Fibroblast of skin of abdomen (primary cell): ENCODE measurements around the gene HOXA11.
A peak's percentile ranks its signal among the peaks of the same experiment; 100 is the strongest.

Experiments
- DNase-seq: peaks from one replicate; pipeline ENCODE4 v3.0.0-alpha.2; 2013

HOXA11 gene

DNA sequence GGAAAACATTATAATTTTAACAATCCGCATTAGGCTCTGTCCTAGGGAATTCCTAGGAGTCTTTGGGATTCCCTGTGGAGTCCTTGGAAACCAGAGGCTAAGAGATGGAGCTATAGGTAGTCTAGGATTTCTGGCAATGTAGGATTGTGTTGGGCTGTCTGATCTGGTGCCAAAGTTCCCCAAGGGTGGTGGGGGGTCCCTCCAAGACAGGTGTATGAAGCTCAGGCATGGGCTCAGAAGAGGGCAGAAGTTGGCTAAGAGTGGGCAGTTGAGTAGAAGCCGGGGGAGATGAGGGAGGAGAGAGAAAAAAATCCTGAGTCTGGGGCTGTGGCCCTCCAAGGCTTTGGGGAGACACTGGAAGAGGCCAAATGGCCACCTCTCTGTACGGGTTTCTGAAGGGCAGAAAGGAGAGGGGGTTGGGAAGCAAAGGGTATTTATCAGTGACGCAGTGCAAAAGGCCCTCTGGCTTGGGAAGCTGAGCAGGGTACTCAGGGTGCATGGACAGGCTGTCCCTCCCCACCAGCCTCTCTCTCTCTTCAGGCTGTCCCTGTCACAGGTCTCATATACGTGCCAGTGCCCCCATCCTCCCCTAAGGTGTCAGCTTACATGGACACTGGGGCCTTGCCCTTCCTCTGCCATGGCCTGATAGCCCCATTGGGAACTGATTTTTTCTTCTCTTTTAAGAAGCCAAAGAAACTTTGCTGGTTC, 38.4 kb downstream of the HOXA11 start:
- DNase-seq = no peak

DNA sequence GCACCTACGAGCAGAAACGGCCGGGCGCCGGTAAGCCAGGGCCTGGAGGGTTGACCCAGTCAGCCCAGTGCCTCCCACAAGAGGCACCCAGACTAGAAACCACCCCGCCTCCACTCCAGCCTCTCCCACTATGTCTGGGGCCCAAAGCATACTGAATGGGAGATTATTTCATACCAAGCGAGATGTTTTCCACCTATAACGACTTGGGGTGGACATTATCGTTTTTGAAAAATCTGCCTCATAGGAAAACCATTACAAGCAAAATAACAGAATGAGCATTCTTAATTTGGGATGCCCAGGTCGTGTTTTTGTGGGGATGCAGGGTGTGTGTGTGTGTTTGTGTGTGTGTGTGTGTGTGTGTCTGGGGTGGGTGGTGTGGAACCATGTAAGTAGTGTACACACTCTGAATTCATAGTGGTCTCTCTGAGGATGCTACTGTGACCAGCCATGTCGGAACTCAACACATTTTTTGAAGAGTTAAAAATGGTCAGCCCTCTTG, 39.1 kb downstream of the HOXA11 start:
- DNase-seq = no peak

DNA sequence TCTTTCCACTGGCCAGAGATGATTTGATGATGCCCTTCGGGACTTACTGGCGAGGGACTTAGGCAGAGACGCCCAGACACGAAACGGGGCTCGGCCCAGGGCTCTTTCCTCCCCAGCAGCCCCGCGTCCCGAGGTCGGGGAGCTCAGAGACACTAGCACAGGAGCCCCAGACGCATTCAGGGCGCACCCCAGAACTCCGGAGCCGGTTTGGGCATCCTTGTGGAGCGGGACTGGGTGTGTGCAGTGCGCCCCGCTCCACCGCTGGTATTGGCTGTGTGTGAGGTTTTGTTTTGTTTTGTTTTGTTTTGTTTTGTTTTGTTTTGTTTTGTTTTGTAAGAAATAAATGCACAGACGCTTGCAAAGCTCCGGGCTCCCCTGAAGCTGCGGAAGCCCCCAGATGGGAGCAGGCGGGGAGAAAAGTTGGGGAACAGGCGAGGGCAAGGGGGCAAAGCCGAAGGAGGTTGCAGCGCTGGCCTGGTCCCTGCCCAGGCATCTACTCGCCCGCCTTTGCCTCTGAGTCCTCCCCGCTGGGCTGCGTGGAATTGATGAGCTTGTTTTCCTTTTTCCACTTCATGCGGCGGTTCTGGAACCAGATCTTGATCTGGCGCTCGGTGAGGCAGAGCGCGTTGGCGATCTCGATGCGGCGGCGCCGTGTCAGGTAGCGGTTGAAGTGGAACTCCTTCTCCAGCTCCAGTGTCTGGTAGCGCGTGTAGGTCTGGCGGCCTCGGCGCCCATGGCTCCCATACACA, 39.7 kb downstream of the HOXA11 start:
- DNase-seq = no peak

DNA sequence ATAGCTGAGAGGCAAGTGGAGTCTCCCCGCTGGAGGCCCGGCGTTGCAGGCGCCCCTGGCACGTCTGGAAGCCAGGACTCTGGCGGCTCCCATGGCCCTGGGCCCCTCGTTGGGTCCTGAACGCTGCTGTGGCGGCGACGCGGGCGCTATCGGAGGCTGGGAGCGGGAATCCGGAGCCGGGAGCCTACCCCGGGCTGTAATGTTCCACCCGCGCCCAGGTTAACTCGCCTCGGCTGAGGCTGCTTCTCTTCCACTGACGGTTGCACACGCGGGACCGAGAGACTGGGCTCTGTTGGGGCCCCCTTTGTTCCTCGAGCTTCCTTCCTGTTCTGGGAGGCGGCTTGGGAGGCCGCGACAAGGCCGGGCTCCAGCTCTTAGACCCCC, 40.3 kb downstream of the HOXA11 start:
- no peak for DNase-seq

DNA sequence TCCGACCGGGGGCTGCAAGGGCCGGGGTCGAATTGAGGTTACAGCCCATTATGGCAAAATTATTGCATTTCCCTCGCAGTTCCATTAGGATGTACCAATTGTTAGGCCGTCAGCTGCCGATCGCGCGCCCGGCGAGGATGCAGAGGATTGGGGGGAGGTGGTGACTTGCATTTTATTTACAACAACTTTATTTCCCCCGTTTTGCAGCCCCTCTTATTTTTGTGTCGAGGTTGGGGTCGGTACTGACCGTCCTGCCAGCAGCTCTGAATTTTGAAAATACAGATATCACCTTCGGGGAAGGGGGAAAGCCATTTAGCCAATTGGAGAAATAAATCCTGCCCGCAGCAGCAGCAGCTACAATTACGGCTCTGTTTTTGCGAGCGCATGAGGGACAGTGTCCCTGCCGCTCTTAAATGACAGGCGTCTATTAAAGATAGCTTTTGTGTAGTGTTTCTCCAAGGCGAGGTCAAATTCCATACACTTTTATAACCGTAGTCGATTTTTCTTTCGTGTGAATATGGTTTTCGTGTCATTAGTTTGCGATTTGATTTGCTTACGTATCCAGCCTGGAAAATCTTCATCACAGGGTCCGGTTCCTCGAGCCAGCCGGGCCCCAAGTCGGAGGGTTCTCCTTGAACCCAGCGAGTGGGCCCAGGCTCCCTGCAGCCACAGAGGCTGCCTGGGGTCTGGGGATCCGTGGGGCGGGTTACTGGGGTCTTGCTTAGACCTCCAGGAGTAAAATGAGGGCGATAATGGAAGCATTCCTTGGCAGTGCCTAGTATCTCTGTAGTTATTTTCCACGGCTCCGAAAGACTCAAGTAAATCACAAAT, 40.9 kb downstream of the HOXA11 start:
- DNase-seq = no peak

DNA sequence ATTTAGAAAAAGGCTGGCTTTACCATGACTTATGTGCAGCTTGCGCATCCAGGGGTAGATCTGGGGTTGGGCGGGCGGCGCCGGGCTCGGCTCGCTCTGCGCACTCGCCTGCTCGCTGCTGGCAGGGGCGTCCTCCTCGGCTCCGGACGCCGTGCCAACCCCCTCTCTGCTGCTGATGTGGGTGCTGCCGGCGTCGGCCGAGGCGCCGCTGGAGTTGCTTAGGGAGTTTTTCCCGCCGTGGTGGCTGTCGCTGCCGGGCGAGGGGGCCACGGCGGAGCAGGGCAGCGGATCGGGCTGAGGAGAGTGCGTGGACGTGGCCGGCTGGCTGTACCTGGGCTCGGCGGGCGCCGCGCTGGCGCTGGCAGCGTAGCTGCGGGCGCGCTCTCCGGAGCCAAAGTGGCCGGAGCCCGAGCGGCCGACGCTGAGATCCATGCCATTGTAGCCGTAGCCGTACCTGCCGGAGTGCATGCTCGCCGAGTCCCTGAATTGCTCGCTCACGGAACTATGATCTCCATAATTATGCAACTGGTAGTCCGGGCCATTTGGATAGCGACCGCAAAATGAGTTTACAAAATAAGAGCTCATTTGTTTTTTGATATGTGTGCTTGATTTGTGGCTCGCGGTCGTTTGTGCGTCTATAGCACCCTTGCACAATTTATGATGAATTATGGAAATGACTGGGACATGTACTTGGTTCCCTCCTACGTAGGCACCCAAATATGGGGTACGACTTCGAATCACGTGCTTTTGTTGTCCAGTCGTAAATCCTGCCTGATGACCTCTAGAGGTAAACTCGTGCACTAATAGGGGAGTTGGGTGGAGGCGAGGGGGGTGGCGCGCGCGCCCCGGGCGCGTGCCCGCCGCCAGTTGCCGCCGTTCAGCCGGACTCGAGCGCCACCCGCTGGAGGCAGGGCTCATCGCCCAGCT, 41.7 kb downstream of the HOXA11 start, which contains the start of gene HOXA5:
Gene HOXA5 (minus strand): TSS at position 659 of the 927 bp plus-strand sequence. CDS start 74 bp downstream, at position 585.
- peak; percentile 91 for DNase-seq

DNA sequence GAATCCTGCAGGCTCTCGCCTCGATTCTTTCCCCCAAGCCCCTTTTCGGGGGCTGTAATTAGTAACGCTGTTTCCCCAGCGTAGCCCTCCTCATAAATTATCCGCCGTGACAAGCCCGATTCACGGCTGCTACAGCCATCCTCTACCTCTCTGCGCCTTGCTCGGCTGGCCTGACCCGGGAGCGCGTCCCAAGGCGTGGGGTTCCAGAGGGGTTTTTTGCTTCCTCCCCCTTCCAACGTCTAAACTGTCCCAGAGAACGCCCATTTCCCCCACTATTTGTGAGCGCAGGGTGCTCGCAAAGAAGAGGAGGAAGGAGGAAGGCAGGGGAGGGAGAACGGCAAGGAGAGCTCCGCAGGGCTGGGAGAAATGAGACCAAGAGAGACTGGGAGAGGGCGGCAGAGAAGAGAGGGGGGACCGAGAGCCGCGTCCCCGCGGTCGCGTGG, 42.4 kb downstream of the HOXA11 start:
- DNase-seq = no peak

DNA sequence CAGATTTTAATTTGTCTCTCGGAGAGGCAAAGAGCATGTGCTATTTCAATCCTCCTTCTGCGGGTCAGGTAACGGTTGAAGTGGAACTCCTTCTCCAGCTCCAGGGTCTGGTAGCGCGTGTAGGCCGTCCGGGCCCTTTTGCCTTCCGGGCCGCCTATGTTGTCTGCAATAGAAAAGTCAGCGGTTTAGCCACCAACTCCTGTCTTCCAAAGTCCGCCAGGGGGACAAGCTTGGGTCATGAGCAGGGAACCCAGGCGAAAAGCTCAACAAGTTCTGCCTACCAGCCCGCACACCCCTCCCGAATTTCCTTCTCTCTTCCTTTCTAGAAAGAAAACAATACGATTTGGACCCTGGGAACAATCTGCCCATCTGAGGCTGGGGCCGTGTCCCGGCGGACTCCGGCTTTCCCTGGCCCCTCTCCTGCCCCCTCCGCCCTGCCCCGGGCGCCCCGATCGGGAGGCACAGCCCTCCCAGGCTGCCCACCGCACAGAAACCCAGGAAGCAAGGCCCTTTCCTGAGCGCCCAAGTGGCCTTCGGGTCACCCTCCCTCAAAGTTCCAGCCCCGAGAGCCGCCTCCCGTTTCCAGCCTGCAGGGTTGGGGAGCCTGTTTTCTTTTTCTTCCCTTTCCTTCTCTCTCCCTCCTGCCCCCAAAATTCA, 43.0 kb downstream of the HOXA11 start:
- no peak for DNase-seq

DNA sequence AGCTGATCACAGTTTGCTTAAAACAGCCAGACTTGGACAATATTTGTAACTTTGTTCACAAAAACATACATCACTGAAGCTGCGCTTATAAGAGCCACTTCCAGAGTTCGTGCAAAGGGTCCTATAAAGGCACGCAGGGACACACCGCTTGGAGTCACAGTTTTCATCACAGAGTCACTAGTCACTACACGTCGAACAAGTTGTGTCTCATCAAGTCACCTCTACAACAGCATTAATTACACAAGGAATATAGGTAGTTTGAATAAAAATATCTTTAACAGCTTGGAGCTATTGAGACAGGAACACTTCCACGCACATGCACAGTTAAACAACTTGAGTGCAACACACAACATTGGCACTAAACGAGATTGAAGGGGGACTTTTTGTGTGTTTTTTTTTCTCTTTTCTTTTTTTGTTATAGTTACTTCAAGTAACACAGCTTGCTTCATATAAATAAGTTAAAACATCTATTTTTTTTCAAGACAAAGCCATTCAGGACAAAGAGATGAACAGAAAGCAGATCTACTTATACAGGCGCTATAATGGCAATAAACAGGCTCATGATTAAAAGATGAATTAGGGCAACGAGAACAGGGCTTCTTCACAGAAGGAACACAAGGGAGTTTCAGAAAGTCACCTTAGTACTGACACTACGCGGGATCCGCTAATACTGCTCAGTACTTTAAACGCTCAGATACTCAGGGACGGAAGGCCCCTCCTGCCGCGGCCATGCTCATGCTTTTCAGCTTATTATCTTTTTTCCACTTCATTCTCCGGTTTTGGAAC, 43.7 kb downstream of the HOXA11 start:
- DNase-seq = no peak

DNA sequence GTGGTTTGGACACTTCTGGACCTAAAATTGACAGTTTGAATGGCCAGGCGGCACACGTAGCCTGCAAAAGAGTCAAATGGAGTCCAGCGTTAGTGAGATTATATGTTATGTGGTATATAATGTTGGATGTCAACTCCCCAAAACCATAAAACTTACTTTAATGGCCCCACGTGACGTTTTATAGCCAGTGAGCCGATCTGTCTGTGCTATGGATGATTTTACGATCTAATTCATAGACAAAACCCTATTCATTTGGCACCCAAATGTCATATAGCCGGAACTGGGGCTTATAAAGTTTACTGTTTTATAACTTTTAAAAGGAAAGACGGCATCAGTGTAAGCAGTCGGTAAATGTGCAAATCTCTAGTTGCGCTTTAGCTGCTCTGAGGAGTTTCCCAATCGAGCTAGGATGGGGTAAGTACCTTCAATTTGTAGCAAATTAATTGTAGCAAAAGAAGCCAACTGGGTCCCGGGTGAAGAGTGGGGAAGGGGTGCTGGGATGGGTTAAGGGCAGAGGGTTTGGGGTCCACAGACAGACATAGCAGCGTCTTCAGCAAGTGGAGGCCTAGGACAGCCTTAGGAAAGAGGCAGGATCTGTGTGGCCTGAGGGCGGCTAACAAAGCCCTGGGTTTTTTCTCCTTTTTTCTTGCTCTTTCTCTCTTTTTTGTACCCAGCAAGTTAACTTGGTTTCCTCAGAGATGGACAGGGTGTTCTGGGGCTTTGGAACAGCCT, 44.7 kb downstream of the HOXA11 start:
- DNase-seq = no peak

DNA sequence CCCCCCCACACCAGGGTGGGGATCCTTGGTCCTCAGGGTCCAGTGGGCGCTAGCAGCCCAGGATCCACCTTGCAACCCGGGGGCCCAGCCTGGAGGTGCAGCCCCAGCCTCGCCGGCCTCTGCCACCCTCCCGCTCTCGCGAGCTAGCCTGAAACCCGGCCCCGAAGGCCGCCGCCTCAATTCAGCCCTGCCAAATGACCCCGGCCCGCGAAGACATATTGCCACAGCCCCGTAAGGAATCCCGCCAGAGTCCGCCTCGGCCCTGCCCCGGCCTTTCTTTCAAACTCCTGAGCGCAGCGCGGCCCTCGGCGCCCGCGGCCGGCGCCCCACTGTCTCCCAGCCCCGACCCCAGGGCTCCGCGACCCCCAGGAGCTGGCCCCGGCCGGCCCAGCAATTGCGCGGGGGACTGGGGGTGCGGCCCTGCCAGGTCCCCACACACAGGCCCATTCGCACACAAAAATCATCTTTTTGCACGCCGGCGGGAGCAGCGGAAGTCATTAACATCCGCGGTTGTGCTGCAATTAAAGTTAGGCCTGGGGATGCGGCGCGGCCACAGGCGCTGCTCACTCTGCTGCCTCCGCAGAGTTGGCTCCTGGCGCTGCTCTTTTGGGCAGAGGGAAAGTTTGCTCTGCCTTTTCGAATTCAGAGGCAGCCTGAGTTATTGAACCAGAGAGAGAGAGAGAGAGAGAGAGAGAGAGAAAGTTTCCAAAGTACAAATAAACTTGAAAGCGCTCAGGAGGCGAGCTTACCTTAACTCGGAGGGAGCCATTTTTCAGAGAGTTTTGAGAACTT, 45.5 kb downstream of the HOXA11 start:
- no peak for DNase-seq

DNA sequence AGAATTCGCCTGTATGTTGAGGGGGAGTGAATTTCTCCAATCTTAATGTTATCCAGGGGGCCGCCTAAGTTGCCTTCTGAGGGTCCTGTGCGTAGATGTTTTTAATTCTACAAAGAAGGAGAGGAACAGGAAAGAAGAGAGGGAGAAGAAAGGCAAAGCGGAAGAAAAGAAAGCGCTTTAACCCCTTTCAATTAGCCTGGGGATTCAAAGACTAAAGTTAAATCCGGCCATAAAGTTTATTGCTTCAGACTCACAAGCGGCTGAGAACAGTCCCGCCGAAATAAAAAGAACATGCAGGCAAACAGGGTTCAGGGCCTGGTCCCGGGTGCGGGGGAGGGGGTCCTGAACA, 46.1 kb downstream of the HOXA11 start:
- DNase-seq = no peak

DNA sequence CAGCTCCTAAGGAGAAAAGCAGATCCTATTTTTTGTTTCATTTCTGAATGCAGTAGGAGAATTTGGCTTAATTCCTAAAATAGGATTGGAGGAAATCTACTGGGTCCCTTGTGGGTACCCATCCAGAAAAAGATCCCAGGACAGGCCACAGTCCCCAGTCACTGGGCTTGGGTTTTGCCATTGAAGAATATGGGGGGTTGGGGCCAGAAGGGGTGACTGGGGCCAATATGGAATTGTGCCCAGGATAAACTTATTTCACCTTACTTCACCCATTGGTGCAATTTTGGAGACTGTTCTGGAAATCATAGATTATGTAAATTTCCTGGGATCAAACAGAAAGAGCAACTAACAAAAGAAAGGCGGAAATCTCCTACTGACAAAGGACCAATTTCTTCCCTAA, 46.6 kb downstream of the HOXA11 start:
- no peak for DNase-seq

DNA sequence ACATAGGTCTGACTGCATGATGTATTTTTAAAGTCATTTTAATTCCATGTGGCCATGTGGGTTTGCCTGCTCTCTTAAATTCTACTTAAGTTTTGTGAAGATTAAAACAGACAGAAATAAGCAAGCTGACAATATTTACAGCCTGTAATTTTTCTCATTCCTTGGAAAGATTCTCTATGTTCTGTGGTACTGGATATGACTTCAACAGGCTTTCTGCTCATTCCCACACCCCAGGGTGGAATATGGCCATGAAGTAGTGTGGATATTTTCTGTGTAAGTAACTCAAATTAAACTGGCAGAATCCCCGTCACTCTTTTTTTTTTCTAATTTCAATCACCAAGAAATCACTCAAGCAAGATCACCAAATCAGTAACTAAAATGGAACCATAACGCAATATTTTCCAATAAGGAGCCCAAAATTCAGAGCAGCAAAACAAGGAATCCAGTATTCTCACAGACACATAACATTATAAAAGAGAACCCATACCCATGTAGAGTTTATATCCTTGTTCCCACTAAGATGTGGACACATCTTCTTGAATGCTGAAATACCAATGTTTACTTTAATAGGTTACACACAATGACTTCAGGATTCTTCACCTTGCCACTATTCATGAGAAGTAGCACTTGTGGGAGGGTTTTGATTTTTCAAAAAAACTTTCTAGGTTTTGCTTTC, 47.3 kb downstream of the HOXA11 start:
- no peak for DNase-seq

DNA sequence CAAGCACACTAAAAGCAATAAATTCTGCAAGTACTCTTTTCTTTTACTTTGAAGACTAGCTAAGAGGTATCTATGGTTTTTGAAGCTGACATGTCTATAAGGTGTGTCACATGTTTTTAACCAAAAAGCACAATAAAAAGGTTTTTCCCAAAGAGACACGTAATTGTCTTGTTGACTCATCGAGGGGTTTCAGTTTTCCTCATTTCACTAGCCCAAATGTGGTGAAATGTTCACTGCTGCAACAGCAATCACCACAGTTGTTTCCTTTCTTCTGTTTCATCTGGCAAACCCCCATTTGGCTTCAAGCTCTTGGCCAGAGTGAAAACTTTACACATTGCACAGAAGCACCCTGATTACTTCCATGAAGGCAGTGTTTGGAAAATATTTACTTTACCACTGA, 50.6 kb downstream of the HOXA11 start:
- peak; percentile 92 for DNase-seq

DNA sequence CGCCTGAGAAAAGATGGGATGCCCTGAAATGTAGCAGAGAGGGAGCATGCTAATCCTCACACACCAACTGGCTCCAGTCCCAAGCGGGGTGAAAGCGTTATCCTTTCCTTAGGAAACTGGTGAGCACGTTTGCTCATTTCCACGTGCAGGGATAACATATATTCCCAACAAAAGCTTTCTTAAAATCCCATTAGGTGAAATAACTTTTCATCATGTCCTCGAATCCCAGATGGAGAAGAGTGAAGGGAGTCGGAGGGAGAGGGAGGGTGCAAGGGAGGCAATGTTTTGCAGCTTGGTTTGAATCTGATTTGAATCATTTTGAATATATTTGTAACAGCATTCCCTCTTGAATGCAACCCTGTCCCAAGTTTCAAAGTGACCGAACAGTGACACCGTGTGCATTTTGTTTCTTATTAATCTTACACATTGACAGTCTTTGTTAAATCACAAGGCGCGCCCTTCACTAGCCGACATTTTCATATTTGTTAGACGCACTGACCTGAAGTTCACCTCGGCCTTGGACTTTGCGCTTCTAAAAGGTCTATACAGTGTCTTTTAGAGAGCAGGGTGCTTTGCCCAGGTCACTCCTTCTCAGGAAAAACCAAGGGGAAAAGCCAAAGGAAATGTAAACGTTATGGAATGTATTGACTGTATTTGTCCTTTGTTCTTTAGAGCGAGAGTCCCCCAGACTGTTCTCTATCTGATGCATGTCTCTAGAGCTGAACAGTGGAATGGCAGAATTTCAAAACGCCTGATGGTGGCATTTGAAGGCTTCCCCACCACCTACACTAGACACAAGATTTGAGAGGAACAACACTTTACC, 51.4 kb downstream of the HOXA11 start:
- DNase-seq = no peak

DNA sequence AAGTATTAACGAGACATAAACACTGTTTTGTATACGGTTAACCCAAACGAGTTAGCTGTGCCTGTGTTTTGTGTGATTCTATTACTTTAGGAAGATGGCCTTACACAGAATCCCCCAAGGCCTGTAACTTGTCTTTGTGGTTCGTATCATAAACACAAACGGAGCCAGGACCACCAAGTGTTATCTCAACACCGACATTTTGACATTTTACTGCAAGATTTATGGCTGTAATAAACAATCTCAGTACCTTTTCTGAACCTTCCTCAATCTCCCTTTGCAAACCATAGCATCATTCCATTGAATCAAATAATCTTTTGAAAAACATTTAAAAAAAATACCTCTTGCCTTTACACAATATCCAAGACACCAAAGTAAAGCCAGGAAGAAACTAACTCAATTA, 52.1 kb downstream of the HOXA11 start:
- no peak for DNase-seq

DNA sequence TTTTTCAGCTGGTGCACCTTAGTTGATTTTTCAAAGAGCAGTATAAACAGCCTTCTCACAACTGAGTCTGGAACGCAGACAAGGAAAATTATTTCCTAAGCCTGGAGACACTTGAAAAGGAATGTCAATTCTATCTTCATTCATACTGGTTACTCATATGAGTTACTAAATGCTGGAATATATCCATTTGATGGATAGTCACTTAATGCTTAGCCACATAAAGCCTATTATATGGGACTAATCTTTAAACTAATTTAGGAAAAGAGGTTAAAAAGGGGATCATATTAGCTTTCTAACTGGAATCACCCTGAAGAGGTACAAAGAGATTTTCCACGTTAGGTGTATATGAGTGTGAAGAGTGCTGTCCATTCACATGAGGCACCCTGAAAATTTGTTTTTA, 52.8 kb downstream of the HOXA11 start:
- no peak for DNase-seq
